ENCODE measurements around the gene ABLIM1.

The ABLIM1 gene

GRCh38 chr10:114398587-114399331 is 259.3 kb downstream of the ABLIM1 start:
- H3K4me1 Mint-ChIP-seq (ENCODE audit: low read depth): peaks cover 17% of the 10 kb centered on the region
- no peak overlapping the region for H3K4me3 Mint-ChIP-seq
- no peaks in the 10 kb centered on the region for H3K36me3 Mint-ChIP-seq (ENCODE audit: low read depth)
- H3K27me3 Mint-ChIP-seq (ENCODE audit: low read depth): peaks cover 67% of the 10 kb centered on the region
- H3K9me3 Mint-ChIP-seq: no peaks in the 10 kb centered on the region
- no peak overlapping the region for H3K27ac Mint-ChIP-seq

GRCh38 chr10:114397651-114398145 is 260.4 kb downstream of the ABLIM1 start:
- H3K36me3 Mint-ChIP-seq (ENCODE audit: low read depth): no peaks in the 10 kb centered on the region
- peaks cover 59% of the 10 kb centered on the region for H3K27me3 Mint-ChIP-seq (ENCODE audit: low read depth)
- no peak overlapping the region for H3K4me3 Mint-ChIP-seq
- no peak overlapping the region for H3K27ac Mint-ChIP-seq
- no peaks in the 10 kb centered on the region for H3K9me3 Mint-ChIP-seq
- H3K4me1 Mint-ChIP-seq (ENCODE audit: low read depth): peaks cover 11% of the 10 kb centered on the region

- Mint-ChIP-seq H3K36me3 (ENCODE audit: low read depth) (no peaks in the 10 kb centered on the region), H3K4me3 (no peak overlapping the region), H3K27ac (no peak overlapping the region), H3K4me1 (ENCODE audit: low read depth) (peaks cover 10% of the 10 kb centered on the region), H3K27me3 (ENCODE audit: low read depth) (peaks cover 47% of the 10 kb centered on the region), H3K9me3 (no peaks in the 10 kb centered on the region)
These were observed 261.6 kb downstream of the ABLIM1 start for GRCh38 chr10:114396464-114396863.

DNA sequence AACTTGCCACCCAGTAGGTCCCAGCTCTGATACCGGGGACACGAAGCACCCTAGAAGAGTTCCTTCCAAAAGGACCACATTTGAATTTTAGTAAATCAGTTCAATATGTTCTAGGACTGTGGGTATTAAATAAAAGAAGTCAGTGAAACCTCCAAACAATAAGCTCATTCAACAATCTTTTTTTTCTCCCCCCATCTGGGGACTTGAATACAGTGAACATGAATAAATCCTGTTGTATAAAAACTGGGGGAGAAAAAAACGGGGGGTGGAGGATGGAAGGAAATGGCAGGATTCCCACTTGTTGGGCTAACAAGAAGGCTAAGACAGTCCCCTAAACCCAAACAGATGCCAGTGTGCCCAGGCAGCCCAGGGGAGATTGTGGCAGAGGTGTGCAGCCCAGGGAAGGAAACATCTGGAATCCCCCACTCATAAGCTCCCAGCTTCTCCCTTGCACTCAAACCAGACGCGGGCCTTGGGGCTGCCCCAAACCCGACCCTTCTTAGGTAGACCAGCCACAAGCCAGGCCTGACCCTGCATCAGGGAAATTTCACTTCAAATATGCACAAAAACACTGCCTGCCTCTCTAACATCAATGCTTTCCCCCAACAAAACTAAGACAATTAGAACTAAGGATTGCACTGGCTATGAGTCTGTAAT is 262.6 kb downstream of the ABLIM1 start:
- Mint-ChIP-seq H3K36me3 (ENCODE audit: low read depth) (peaks cover 2% of the 10 kb centered on the region), H3K9me3 (no peaks in the 10 kb centered on the region), H3K27ac (no peak overlapping the region), H3K27me3 (ENCODE audit: low read depth) (peaks cover 37% of the 10 kb centered on the region), H3K4me3 (no peak overlapping the region), H3K4me1 (ENCODE audit: low read depth) (peaks cover 10% of the 10 kb centered on the region)

DNA sequence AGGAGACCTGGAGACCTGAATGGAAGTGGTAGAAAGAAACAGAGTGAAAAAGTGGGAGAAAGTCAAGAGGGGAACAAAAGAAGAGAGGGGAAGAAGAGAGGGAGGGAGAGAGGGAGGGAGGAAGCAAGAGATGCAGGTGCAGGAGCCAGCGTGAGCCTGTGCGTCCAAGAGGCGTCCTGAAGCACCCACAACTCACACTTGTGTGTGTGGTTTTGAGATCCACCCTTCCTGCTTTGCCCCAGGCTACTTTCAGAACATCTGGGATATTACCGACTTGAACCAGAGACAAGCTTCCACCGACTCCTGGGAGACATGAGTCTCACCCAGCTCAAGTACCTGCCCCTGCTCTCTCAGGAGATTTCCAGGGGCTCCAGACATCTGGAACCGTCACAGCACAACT is 263.5 kb downstream of the ABLIM1 start:
- Mint-ChIP-seq H3K4me3 (no peak overlapping the region), H3K36me3 (ENCODE audit: low read depth) (peaks cover 2% of the 10 kb centered on the region), H3K4me1 (ENCODE audit: low read depth) (peaks cover 10% of the 10 kb centered on the region), H3K27ac (no peak overlapping the region), H3K27me3 (ENCODE audit: low read depth) (peaks cover 31% of the 10 kb centered on the region), H3K9me3 (peaks cover 3% of the 10 kb centered on the region)

GRCh38 chr10:114393886-114394285 is 264.2 kb downstream of the ABLIM1 start:
- Mint-ChIP-seq H3K27ac (no peak overlapping the region), H3K4me1 (ENCODE audit: low read depth) (peaks cover 13% of the 10 kb centered on the region), H3K4me3 (no peak overlapping the region), H3K9me3 (peaks cover 3% of the 10 kb centered on the region), H3K36me3 (ENCODE audit: low read depth) (peaks cover 2% of the 10 kb centered on the region), H3K27me3 (ENCODE audit: low read depth) (peaks cover 25% of the 10 kb centered on the region)

DNA sequence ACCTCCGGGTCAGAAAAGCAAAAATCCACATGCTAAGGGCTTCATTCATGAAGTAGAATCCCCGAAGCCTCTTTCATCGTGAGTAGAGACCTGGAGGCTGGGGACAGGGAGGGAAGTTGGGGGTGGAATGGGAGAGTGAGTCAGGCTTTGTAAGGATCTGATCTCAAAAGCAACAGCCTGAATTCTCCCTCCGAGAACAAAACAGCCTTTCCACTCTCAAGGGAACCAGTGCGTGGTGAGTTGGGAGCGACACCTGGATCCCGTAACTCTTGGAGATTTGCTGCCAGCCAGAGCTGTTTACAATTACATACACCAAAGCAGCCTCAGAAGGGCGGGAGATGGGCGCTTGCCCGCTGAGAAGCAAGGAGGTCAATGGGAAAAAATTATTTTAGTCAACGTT is 264.6 kb downstream of the ABLIM1 start:
- Mint-ChIP-seq H3K27me3 (ENCODE audit: low read depth) (peaks cover 21% of the 10 kb centered on the region), H3K4me1 (ENCODE audit: low read depth) (peaks cover 15% of the 10 kb centered on the region), H3K9me3 (peaks cover 6% of the 10 kb centered on the region), H3K36me3 (ENCODE audit: low read depth) (peaks cover 2% of the 10 kb centered on the region), H3K27ac (no peak overlapping the region), H3K4me3 (no peak overlapping the region)

GRCh38 chr10:114392112-114392835 is 265.8 kb downstream of the ABLIM1 start:
- Mint-ChIP-seq H3K27me3 (ENCODE audit: low read depth) (peaks cover 21% of the 10 kb centered on the region), H3K4me3 (no peak overlapping the region), H3K27ac (no peak overlapping the region), H3K9me3 (peaks cover 10% of the 10 kb centered on the region), H3K36me3 (ENCODE audit: low read depth) (peaks cover 4% of the 10 kb centered on the region), H3K4me1 (ENCODE audit: low read depth) (peaks cover 18% of the 10 kb centered on the region)

- Mint-ChIP-seq H3K27ac (no peak overlapping the region), H3K4me1 (ENCODE audit: low read depth) (peaks cover 18% of the 10 kb centered on the region), H3K27me3 (ENCODE audit: low read depth) (peaks cover 16% of the 10 kb centered on the region), H3K9me3 (peaks cover 10% of the 10 kb centered on the region), H3K36me3 (ENCODE audit: low read depth) (peaks cover 4% of the 10 kb centered on the region), H3K4me3 (no peak overlapping the region)
These were observed 266.5 kb downstream of the ABLIM1 start for GRCh38 chr10:114391599-114391998.

DNA sequence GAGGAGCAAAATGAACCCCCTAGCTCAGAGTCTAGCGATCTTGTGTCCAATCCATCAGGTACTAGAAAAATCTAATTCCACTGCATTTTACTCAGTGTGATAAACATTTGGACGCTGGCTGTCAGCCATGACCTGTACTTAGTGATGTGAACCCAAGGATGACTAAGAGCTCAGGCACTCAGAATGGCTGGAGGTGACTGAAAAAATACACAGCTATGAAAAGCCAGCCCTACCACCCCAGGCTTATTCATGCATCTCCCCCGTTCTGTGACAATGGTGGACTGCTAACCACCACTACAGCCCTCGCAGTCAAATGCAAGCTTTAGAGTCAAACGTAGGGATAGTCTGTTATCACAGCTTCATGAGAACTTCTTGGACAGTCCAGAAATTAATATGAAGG is 268.6 kb downstream of the ABLIM1 start:
- H3K4me3 Mint-ChIP-seq: no peak overlapping the region
- H3K9me3 Mint-ChIP-seq: peaks cover 10% of the 10 kb centered on the region
- peaks cover 12% of the 10 kb centered on the region for H3K4me1 Mint-ChIP-seq (ENCODE audit: low read depth)
- peaks cover 4% of the 10 kb centered on the region for H3K36me3 Mint-ChIP-seq (ENCODE audit: low read depth)
- H3K27me3 Mint-ChIP-seq (ENCODE audit: low read depth): no peaks in the 10 kb centered on the region
- H3K27ac Mint-ChIP-seq: no peak overlapping the region

- H3K36me3 Mint-ChIP-seq (ENCODE audit: low read depth): peaks cover 4% of the 10 kb centered on the region
- H3K27ac Mint-ChIP-seq: peak overlapping the region; percentile 23
- peaks cover 10% of the 10 kb centered on the region for H3K4me1 Mint-ChIP-seq (ENCODE audit: low read depth)
- peak overlapping the region; percentile 27 for H3K4me3 Mint-ChIP-seq
- no peaks in the 10 kb centered on the region for H3K27me3 Mint-ChIP-seq (ENCODE audit: low read depth)
- H3K9me3 Mint-ChIP-seq: peaks cover 10% of the 10 kb centered on the region
These were observed 269.8 kb downstream of the ABLIM1 start for GRCh38 chr10:114388275-114388674.

DNA sequence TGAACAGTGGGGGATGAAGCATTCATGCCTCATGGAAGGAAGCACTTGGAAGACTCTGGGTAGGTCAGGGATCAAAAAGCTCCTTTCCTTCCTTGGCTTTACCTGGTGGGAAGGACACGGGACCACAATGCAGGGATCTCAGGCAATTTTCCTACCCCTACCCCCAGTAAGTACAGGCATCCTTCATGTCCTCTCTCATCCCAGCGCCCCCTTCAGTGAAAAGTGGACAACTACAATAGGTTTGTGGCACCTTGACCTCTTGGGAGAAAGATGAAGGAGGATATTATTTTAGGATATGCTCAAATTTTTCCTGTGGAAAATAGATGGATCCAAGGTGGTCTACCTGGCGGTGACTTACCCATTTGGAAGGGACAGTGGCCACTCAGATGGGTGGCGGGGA is 270.3 kb downstream of the ABLIM1 start:
- Mint-ChIP-seq H3K27me3 (ENCODE audit: low read depth) (peaks cover 4% of the 10 kb centered on the region), H3K4me3 (no peak overlapping the region), H3K4me1 (ENCODE audit: low read depth) (peaks cover 10% of the 10 kb centered on the region), H3K27ac (peak overlapping the region; percentile 23), H3K9me3 (peaks cover 10% of the 10 kb centered on the region), H3K36me3 (ENCODE audit: low read depth) (peaks cover 4% of the 10 kb centered on the region)

- peaks cover 14% of the 10 kb centered on the region for H3K27me3 Mint-ChIP-seq (ENCODE audit: low read depth)
- no peak overlapping the region for H3K4me3 Mint-ChIP-seq
- peaks cover 4% of the 10 kb centered on the region for H3K36me3 Mint-ChIP-seq (ENCODE audit: low read depth)
- H3K9me3 Mint-ChIP-seq: peaks cover 10% of the 10 kb centered on the region
- H3K4me1 Mint-ChIP-seq (ENCODE audit: low read depth): peaks cover 10% of the 10 kb centered on the region
- no peak overlapping the region for H3K27ac Mint-ChIP-seq
These were observed 271.6 kb downstream of the ABLIM1 start for GRCh38 chr10:114386452-114386851.

GRCh38 chr10:114385557-114385956 is 272.5 kb downstream of the ABLIM1 start:
- H3K9me3 Mint-ChIP-seq: peaks cover 10% of the 10 kb centered on the region
- H3K4me3 Mint-ChIP-seq: no peak overlapping the region
- H3K36me3 Mint-ChIP-seq (ENCODE audit: low read depth): peaks cover 3% of the 10 kb centered on the region
- H3K27me3 Mint-ChIP-seq (ENCODE audit: low read depth): peaks cover 23% of the 10 kb centered on the region
- H3K27ac Mint-ChIP-seq: no peak overlapping the region
- H3K4me1 Mint-ChIP-seq (ENCODE audit: low read depth): peaks cover 10% of the 10 kb centered on the region
